Liver (tissue), 9 donors: ENCODE measurements around the gene EMP1. TPM values are rescaled to one million over a fixed set of nuclear protein-coding genes. Genes with fewer than 3 reads are reported as not detected.

Experiments
- DNase-seq: peaks from one replicate; pipeline ENCODE4 v3.0.0-alpha.2; 2017; ENCODE audit warnings: low spot score
- H3K27ac ChIP-seq, 2 donors: one replicate each; pipeline ENCODE4 v1.7.0; 2013; ENCODE audit warnings: inconsistent platforms in 2 of 2, low read length in 2 of 2, control low read depth in 1 of 2, low read depth in 1 of 2, mild to moderate bottlenecking in 1 of 2
- H3K27me3 ChIP-seq, 4 donors: one replicate each; pipeline versions ENCODE4 v1.6.1 to v1.7.0; 2013; ENCODE audit warnings: low read length in 3 of 4, inconsistent platforms in 1 of 4, mild to moderate bottlenecking in 1 of 4, moderate library complexity in 1 of 4; ENCODE audit not compliant: control insufficient read depth in 4 of 4, insufficient read depth in 4 of 4
- H3K36me3 ChIP-seq, 4 donors: one replicate each; pipeline versions ENCODE4 v1.6.1 to v1.7.0; 2013; ENCODE audit warnings: low read length in 3 of 4, mild to moderate bottlenecking in 3 of 4, low read depth in 1 of 4, moderate library complexity in 1 of 4; ENCODE audit not compliant: control insufficient read depth in 4 of 4, insufficient read depth in 3 of 4
- H3K4me1 ChIP-seq, 4 donors: one replicate each; pipeline versions ENCODE4 v1.6.1 to v1.7.0; 2013; ENCODE audit warnings: low read length in 3 of 4, mild to moderate bottlenecking in 3 of 4, moderate library complexity in 1 of 4; ENCODE audit not compliant: control insufficient read depth in 4 of 4, insufficient read depth in 4 of 4
- H3K4me3 ChIP-seq, 3 donors: one replicate each; pipeline versions ENCODE4 v1.6.1 to v1.7.0; 2013; ENCODE audit warnings: low read length in 3 of 3, control low read depth in 1 of 3, low read depth in 1 of 3, mild to moderate bottlenecking in 1 of 3
- H3K9ac ChIP-seq, 2 donors: one replicate each; pipeline ENCODE4 v1.7.0; 2013; ENCODE audit warnings: low read length in 2 of 2, mild to moderate bottlenecking in 2 of 2, moderate library complexity in 2 of 2, control low read depth in 1 of 2, low read depth in 1 of 2
- H3K9me3 ChIP-seq, 4 donors: one replicate each; pipeline versions ENCODE4 v1.6.1 to v1.7.0; 2013; ENCODE audit warnings: low read length in 3 of 4; ENCODE audit not compliant: control insufficient read depth in 4 of 4
- ATF3 ChIP-seq: IDR thresholded peaks from 2 replicates; pipeline ENCODE4 v1.6.1; 2016; ENCODE audit warnings: antibody characterized with exemption
- CTCF ChIP-seq: fragments of 150-350 bp; IDR thresholded peaks from 2 replicates; pipeline ENCODE4 v1.5.1; 2017; ENCODE audit warnings: improper control_type of control experiment, low read depth, low read length; ENCODE audit not compliant: missing input control
- EGR1 ChIP-seq, 2 donors: IDR thresholded peaks; 2 replicates each; pipeline ENCODE4 v1.6.1; 2016 to 2018; ENCODE audit warnings: antibody characterized with exemption in 2 of 2, low read depth in 2 of 2
- FOXA1 ChIP-seq: IDR thresholded peaks from 2 replicates; pipeline ENCODE4 v1.6.1; 2016; ENCODE audit warnings: antibody characterized with exemption
- FOXA2 ChIP-seq: IDR thresholded peaks from 2 replicates; pipeline ENCODE4 v1.6.1; 2016; ENCODE audit warnings: antibody characterized with exemption
- HNF4A ChIP-seq, 2 donors: conservative IDR thresholded peaks; 2 replicates each; pipeline ENCODE4 v1.6.1; 2016; ENCODE audit warnings: antibody characterized with exemption in 2 of 2, mild to moderate bottlenecking in 2 of 2
- HNF4G ChIP-seq: IDR thresholded peaks from 2 replicates; pipeline ENCODE4 v1.6.1; 2016; ENCODE audit warnings: antibody characterized with exemption
- JUND ChIP-seq, 2 donors: IDR thresholded peaks; 2 replicates each; pipeline ENCODE4 v1.6.1; 2016; ENCODE audit warnings: antibody characterized with exemption in 2 of 2
- MAX ChIP-seq: IDR thresholded peaks from 2 replicates; pipeline ENCODE4 v1.6.1; 2016; ENCODE audit warnings: antibody characterized with exemption
- NR2F2 ChIP-seq: IDR thresholded peaks from 2 replicates; pipeline ENCODE4 v1.6.1; 2016; ENCODE audit warnings: antibody characterized with exemption
- RAD21 ChIP-seq, 2 donors: IDR thresholded peaks; 2 replicates each; pipeline ENCODE4 v1.6.1; 2016; ENCODE audit warnings: antibody characterized with exemption in 2 of 2, mild to moderate bottlenecking in 2 of 2
- REST ChIP-seq: IDR thresholded peaks from 2 replicates; pipeline ENCODE4 v1.6.1; 2016; ENCODE audit warnings: antibody characterized with exemption, mild to moderate bottlenecking
- RXRA ChIP-seq, 2 donors: IDR thresholded peaks; 2 replicates each; pipeline ENCODE4 v1.6.1; 2017 to 2018; ENCODE audit warnings: antibody characterized with exemption in 2 of 2, mild to moderate bottlenecking in 1 of 2
- SP1 ChIP-seq: IDR thresholded peaks from 2 replicates; pipeline ENCODE4 v1.6.1; 2018; ENCODE audit warnings: antibody characterized with exemption, mild to moderate bottlenecking
- TAF1 ChIP-seq: conservative IDR thresholded peaks from 2 replicates; pipeline ENCODE4 v1.6.1; 2016; ENCODE audit warnings: antibody characterized with exemption, mild to moderate bottlenecking
- YY1 ChIP-seq: IDR thresholded peaks from 2 replicates; pipeline ENCODE4 v1.6.1; 2016; ENCODE audit warnings: antibody characterized with exemption, mild to moderate bottlenecking
- ZBTB33 ChIP-seq: IDR thresholded peaks from 2 replicates; pipeline ENCODE4 v1.6.1; 2016; ENCODE audit warnings: antibody characterized with exemption
- WGBS: extraction: QIAGEN DNeasy Blood & Tissue Kit; methylation state at CpG from one replicate; pipeline ENCODE4 v1.1.7; 2013; 5-methylcytosine and 5-hydroxymethylcytosine counted together
- polyA plus RNA-seq, 2 donors: library from polyadenylated mRNA; stranded (reverse) in 1 of 2; unstranded in 1 of 2; fragments of 200-250 nt in 1 of 2; fragments of >200 nt in 1 of 2; fragmentation: Nextera tagmentation in 1 of 2; extraction: Ambion mirVana in 1 of 2; gene quantifications; one replicate each; pipeline versions ENCODE4 v1.2.1 to v1.2.3, GENCODE V29; 2013 to 2015
- total RNA-seq, 2 donors: library from RNA; depleted of rRNA; stranded (reverse); fragments of >200 nt; gene quantifications; one replicate each; pipeline ENCODE4 v1.2.3, GENCODE V29; 2014
- donor health status: healthy.
- donor health status: healthy.
- donor health status: healthy.
- donor health status: healthy.
- donor health status: healthy.

Gene EMP1
- total and polyA plus RNA-seq, 4 donors, result 1.6 to 5.6 (median 3.6) TPM

GRCh38 chr12:13200841-13201240 lies 4.3 kb downstream of the EMP1 start:
- no peak for DNase-seq
- no peak overlapping the region for H3K4me3 ChIP-seq
- peaks cover 0 to 12% (median 9%) of the 10 kb centered on the region in 4 donors for H3K4me1 ChIP-seq
- 86% methylated on average over 8 of the region's 8 CpGs for WGBS
- no peak for TF ChIP-seq REST
- no peak for TF ChIP-seq RXRA (IDR thresholded peaks at IDR 0.05)
- no peak for TF ChIP-seq YY1
- TF ChIP-seq MAX, result no peak
- no peak for TF ChIP-seq HNF4G
- TF ChIP-seq SP1, result no peak
- no peak for TF ChIP-seq NR2F2
- TF ChIP-seq ATF3, result no peak
- TF ChIP-seq TAF1, result no peak
- no peak for TF ChIP-seq HNF4A (conservative IDR thresholded peaks at IDR 0.05)
- no peak for TF ChIP-seq FOXA2
- TF ChIP-seq ZBTB33, result no peak
- TF ChIP-seq FOXA1, result no peak
- TF ChIP-seq EGR1 (IDR thresholded peaks at IDR 0.05; ENCODE audit: low read depth in 2 of 2), result no peak
- no peak for TF ChIP-seq CTCF
- TF ChIP-seq JUND (IDR thresholded peaks at IDR 0.05), result no peak
- TF ChIP-seq RAD21 (IDR thresholded peaks at IDR 0.05), result no peak
- H3K36me3 ChIP-seq, result no peaks in the 10 kb centered on the region
- no peak overlapping the region for H3K9ac ChIP-seq
- no peaks in the 10 kb centered on the region for H3K9me3 ChIP-seq
- no peaks in the 10 kb centered on the region for H3K27me3 ChIP-seq
- no peak overlapping the region for H3K27ac ChIP-seq
